ENCODE measurements around the gene ARNT2.

GRCh38 chr15:80502782-80503181 lies 98.6 kb downstream of the ARNT2 start:
- TF ChIP-seq POLR2A (IDR thresholded peaks at IDR 0.05; ENCODE audit: low read depth, low read length): no peak
- TF ChIP-seq POLR2AphosphoS5 (IDR thresholded peaks at IDR 0.05; ENCODE audit: low read depth, low read length): no peak
- TF ChIP-seq TAF1 (IDR thresholded peaks at IDR 0.05; ENCODE audit: low read depth, low read length): no peak
